ENCODE measurements around the gene CHST8.

Gene CHST8

DNA sequence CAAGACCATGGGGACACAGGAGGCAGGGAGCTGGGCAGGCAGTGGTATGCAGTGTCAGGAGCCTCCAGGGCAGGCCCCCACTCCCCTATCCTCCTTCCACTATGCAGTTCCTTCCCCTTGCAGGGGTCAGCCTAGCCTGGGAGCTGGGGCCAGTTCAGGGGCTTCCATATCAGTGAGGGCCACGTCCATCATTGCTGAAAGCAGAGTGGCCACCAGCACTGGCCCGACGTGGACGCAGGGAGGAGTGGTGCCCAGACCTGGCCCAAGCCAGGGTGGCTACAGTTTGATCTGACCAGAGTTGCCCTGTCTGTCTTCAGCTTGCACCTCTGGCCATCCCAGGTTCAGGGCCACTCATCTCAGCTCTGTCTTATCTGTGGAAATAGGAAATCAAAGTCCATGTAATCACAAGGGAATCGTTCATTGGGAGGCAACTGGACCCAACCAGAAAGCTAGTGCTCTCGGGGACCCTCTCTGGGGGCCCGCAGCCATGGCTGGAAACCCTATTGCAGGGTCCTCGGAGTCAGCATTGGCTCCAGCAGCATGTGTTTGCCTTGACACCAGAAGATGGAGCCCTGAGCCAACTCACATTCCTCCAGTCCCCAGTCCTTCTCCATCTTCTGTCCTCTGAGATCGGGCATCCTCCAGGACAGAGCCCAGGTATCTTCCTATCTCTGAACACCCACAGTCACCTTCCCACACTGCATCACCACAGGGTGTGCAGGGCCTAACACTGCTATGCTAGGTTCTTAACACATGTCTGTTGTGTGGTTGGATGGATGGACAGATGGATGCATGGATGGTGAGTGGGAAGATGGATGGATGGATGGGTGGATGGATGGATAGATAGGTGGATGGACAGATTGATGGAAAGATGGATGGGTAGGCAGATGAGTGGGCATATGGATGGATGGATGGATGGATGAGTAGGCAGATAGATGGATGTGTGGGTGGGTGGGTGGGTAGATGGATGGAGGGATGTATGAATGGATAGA is 99.2 kb downstream of the CHST8 start:
- DNase-seq, result peak; percentile 2

DNA sequence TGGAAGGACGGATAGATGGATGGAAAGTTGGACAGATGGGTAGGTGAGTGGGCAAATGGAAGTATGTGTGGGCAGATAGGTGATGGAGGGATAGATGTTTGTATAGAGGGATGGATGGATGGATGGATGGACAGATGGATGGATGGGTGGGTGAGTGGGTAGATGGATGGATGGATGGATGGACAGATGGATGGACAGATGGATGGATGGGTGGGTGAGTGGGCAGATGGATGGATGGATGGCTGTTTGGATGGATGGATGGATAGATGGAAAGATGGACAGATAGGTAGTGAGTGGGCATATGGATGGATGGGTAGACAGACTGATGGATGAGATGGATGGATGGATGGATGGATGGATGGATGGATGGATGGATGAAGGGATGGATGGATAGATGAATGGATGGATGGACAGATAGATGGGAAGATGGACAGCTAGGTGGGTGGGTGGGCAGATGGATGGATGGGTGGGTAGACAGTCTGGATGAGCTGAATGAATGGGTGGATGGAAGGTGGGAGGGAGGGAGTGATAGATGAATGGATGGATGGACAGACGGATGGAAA is 100.1 kb downstream of the CHST8 start:
- no peak for DNase-seq

DNA sequence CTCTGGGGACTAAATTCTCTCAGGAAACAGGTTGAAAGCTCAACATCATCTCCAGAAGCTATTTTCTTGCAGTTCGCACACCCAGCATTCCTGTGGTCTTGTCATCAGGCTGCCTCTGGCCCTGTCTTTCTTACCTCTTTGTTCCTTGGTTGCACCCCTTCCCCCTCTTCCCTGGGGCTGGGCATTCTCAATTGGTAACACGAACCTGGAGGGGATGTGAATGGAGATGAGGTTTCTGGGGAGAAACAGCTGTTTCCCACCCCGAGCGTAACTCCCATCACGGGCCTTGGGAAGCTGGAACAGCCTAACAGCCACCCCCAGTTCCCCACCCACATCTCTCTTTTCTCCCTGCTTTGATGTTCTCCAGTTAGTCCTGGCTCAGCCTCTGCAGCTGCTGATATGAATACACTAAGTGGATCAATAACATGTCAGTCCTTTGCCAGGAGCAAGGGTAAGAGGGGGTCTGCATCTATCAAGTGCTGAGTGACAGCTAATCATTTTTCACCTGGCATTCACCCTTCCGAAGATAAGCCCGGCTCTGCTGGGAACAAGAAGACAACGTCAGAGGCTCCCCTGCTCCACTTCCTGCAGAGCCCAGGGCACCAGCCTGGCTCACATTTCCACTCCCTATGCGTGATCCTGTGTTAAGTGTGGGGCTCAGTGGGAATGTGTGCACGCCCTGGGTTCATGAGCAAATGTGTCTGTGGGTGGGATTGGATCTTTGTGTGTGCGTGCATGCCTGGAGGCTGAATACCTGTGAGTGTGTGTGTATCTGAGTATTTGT is 100.9 kb downstream of the CHST8 start:
- no peak for DNase-seq

GRCh38 chr19:33723512-33723911 is 101.8 kb downstream of the CHST8 start:
- no peak for DNase-seq

DNA sequence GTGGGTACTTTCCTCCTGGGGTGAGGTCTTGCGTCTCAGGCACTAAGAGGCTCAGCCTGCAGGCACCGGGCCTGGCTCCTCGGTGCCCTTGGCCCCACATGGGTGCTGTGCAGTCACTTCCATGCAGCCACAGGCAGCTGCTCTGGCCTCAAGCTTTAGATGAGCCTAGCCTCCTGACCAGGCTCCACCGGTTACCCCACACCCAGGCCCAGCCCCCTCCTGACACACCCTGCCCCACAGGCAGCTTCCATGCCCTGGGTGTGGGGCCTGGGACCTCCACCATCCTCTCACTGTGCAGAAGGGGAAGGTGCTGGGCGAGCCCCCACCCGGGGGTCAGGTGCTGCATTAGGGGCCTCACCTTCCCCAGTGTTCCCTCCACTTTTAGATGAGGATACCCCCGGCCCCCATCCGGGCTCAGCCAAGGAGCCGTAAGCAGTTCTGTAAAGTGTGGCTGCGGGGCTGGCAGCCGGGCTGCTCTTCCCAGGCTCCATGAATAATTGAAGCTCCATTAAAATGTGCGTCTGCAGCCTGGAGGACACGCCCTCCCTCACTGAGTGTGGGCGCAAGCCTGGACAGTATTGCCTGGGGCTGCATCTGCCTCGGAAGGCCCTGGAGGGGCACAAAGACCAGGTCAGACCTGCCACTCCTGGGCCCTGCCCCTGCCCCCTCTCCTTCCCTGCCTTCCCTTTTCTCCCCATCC is 102.4 kb downstream of the CHST8 start:
- DNase-seq, result no peak

- no peak for DNase-seq
These were observed 102.9 kb downstream of the CHST8 start for GRCh38 chr19:33724721-33725060.

- no peak for DNase-seq
These were observed 103.8 kb downstream of the CHST8 start for GRCh38 chr19:33725567-33725966.

DNA sequence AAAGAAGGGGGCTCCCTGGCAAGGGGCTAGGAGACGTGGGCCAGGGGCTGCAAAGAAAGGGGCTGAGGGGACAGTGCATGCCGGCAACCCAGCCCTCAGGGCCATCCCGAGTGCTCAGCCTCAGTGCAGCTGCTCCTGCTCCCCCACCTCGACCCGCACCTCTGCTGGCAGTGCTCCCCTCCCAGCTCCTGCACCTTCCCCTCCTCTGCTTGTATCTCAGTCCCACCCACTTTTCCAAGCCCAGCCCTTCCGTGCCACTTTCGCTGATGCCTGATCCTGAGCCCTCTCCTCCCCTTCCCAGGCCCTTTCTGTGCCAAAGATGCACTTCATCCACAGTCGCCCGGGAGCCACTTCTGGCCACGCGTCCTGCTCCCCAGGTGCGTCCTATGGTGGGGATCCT is 105.0 kb downstream of the CHST8 start:
- DNase-seq, result no peak

- no peak for DNase-seq
These were observed 105.7 kb downstream of the CHST8 start for GRCh38 chr19:33727331-33727998.

DNA sequence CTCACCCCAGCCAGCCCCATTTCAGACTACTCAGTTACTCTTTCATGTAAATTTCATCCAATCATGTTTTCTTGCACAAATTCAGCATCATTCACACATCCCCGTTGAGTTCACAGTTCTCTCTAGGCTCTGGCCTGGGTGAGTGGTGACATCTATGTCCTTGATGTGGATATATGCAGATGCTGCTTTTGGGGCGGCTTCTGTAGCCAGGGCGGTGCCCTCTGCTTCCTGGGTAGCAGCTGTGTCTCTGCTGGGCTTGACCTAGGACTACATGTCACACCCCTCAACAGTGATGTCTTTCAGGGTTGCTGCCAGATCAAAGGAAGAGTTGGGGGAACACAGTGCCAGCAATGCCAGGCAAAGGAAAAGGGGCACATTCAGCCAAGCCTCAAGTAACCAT is 106.4 kb downstream of the CHST8 start:
- DNase-seq, result no peak

- no peak for DNase-seq
These were observed 109.3 kb downstream of the CHST8 start for GRCh38 chr19:33730858-33731607.

- no peak for DNase-seq
These were observed 110.1 kb downstream of the CHST8 start for GRCh38 chr19:33731881-33732280.

DNA sequence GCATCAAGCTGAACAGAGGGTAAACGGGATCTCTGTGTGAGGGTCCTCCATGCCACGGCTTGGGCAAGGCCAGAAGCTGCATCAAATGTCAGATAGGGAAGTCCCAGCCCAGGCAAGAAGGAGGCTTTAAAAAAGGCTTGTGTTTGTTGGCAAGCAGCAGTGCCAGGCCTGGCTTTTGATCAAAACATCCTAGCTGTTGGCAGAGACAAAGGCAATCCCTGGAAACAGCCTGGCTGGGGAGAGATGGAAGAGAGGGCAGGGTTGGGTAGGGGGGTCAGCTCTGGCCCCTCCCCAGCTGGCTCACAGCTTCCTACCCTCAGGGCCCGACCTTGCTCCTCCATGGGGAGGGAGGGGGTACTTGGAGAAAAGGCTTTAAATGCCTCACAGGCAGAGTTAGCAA is 113.2 kb downstream of the CHST8 start:
- DNase-seq, result no peak

DNA sequence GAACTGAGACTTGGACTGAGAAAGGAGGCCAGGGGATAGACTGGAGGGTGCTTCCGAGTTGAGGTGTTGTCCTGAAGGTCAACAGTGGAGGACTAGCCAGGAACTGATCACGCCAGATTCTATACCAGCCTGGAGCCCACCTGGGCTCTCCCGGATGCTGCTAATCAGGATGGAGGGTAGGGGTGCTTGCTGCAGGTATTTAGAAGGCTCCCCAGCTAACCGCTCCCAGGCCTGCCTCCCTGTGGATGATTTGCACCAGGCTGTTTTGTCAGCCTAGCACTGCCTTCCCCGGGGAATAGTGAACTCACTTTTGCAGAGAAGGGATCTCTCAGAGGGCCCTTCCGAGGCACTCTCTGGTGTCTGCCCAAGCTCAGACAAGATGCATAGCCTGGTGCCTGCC is 114.4 kb downstream of the CHST8 start:
- DNase-seq, result no peak

- DNase-seq, result no peak
These were observed 115.0 kb downstream of the CHST8 start for GRCh38 chr19:33736787-33737186.

- no peak for DNase-seq
These were observed 116.1 kb downstream of the CHST8 start for GRCh38 chr19:33737681-33738371.

DNA sequence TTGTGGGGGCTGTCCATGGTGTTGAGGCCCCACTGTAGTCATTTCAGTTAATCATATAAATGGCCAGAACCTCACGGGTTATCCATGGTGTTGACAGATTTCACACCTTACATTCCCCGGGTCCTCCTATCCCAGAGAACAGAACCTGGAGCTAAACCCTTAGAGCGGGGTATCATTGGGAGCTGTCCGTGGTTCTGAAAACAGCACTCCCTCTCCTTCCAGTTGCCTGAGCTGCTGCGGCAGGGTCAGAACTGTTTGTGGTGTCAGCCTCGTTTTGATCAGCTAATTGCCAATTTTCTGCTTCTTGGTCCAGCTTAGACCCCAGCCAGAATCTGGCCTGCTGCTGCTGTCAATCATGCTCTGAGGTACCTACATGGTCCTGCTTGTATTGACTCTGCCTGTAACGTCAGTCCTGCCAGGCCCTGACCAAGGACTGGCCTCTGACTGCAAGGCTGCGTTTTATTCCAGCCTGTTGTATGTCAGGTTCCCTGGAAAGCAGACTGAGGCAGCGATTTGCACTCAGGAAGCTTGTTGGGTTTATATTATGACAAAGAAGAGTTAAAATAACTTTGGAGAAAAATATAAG is 119.2 kb downstream of the CHST8 start:
- DNase-seq, result no peak

DNA sequence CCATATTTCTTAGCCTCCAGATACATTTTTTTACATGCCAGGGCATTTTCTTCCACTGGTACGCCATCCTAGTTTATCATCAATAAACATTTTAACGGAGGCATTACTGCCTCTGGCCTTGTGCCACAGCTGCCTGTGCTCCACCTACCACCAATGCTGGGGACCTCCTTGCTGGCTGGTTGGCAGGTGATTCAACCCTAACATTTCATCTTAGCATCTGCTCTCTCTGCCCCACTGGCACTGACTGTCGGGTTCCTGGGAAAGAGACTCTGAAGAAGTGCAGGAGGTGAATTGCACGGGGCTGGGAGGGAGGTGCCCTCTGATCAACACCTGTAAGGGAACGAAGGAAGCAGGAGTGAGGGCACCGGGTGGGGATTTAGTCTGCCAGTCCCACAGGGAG is 123.5 kb downstream of the CHST8 start:
- no peak for DNase-seq

- DNase-seq, result no peak
These were observed 124.4 kb downstream of the CHST8 start for GRCh38 chr19:33746159-33746558.

GRCh38 chr19:33747273-33747672 is 125.5 kb downstream of the CHST8 start:
- DNase-seq, result no peak

DNA sequence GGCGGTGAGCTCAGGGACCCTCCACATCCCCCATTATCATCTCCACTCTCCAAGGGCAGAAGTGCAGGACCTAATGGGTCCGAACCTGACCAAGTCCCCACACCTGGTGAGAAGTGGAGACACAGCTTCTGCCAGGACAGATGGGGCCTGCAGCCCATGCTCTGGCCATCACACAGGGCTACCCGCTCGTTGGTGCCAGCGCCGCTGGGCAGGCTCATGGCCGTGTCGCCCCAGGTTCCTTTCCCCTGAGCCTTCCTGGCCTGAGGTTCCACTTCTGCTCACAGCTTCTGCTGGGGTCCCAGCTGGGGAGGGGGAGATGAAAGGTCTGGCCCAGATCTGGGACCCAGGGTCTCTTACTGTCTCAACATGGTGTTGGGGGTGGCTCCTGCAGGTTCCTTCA is 126.5 kb downstream of the CHST8 start:
- no peak for DNase-seq

All from NCI-H526 treated with DMSO at 0.1 percent for 48 hours (cell line).